NCI-H82 (cell line): ENCODE measurements around the gene FOXD2.

Source experiments
- DNase-seq: peaks from one replicate; lab custom pipeline; 2025; lab: John Stamatoyannopoulos, UW

Gene FOXD2

DNA sequence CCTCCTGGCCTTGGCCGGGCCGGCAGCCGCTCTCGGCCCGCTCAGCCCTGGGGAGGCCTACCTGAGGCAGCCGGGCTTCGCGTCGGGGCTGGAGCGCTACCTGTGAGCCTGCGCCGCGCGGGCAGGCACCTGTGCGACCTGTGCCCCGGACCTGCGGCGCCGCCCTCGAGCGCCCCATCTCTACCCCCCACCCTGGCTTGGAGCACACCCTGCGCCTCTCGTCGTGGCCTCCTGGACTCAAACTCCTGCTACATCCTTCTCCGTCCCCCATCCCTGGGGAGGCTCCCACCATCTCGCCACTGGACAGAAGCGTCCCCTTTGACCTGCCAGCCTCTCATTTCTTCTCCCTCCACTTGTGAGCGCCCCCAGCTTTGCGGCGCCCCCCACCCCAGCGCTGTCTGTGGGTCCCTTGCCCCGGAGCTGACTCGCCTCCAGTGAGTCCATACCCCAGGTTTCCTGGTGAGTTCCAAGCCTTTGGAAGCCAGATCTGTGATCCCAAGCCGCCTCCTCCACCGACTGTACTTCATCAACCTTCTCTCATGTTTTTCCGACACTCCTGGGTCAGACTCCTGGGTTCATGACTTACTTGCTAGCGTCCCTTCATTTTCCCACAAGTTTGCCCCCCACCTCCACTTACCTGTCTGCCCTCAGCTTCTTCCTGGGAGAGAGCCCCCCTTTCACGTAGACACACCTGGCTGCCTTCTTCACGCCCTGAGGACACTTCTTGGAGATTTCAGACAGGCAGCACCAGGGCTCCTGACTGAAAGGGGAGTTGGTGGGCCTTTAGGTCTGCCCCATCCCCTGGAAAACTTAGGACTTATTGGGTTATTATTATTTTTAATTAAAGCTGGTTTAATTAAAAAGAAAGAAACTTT is 20.4 kb upstream of the FOXD2 start:
- no peak for DNase-seq

- no peak for DNase-seq
These were observed 19.7 kb upstream of the FOXD2 start for GRCh38 chr1:47418122-47418521.

DNA sequence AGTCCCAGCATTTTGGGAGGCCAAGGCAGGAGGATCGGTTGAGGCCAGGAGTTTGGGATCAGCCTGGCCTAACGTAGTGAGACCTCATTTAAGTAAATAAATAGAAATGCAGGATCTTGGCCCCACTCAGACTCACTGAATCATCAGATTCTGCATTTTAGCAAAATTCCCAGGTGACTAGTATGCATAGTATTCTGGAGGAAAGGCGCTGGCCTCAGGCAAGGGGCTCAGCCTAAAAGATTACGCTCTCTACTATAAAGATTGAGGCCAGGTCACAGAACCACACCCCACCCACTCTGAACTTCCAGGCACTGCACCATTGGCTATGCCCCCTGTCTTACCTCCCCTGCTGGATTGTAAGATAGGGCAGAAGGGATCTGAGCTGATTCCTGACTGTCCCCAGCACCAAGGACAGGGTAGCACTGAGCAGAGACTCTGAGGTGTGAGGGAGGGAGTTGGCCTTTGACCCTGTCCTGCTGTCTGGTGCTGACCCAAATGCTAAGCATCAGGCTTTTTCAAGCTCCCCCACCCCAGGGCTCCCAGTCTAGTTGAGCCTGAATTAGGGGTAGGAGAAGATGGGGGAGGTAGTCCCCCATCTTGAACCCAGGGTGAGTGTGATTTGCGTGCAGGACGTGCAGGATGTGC is 19.0 kb upstream of the FOXD2 start:
- DNase-seq, result no peak

- no peak for DNase-seq
These were observed 17.3 kb upstream of the FOXD2 start for GRCh38 chr1:47420547-47420946.

DNA sequence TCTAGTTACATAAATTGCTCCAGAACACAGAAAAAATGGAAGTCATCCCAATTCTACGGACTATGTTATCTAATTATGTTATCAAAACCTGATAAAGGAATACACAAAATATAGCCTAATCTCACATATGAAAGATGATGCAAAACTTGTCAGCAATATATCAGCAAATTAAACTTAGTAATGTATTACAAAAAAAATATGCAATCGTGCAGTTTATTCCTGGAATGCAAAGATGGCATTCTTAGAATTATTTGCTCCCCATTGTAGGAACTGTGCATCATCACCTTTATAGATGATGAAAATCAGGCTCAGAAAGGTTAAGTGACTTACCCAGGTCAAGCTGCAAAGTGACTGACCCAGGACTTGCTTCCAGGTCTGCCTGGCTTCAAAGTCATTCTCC is 14.0 kb upstream of the FOXD2 start:
- no peak for DNase-seq

- DNase-seq, result peak; percentile 85
These were observed 13.4 kb upstream of the FOXD2 start for GRCh38 chr1:47424336-47424982.

DNA sequence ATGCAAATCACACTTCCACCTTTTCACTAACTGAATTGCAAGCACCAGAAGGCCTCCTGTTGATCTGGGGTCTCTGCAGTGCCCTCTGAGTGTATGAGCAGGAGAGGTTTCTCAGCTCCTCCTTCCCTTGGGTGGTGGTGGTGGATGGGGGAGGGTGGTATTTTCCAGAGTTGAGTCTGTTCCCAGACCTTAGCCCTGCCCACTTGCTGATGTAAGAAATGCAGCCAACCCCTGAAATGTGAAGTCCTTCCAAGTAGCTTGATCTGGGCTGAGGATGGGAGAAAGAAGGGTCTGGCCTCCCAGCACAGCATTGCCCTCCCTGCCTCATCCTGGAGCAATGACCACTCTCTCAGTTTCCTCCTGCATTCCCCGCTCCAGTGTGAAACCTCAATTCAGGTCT is 6.3 kb upstream of the FOXD2 start:
- no peak for DNase-seq

DNA sequence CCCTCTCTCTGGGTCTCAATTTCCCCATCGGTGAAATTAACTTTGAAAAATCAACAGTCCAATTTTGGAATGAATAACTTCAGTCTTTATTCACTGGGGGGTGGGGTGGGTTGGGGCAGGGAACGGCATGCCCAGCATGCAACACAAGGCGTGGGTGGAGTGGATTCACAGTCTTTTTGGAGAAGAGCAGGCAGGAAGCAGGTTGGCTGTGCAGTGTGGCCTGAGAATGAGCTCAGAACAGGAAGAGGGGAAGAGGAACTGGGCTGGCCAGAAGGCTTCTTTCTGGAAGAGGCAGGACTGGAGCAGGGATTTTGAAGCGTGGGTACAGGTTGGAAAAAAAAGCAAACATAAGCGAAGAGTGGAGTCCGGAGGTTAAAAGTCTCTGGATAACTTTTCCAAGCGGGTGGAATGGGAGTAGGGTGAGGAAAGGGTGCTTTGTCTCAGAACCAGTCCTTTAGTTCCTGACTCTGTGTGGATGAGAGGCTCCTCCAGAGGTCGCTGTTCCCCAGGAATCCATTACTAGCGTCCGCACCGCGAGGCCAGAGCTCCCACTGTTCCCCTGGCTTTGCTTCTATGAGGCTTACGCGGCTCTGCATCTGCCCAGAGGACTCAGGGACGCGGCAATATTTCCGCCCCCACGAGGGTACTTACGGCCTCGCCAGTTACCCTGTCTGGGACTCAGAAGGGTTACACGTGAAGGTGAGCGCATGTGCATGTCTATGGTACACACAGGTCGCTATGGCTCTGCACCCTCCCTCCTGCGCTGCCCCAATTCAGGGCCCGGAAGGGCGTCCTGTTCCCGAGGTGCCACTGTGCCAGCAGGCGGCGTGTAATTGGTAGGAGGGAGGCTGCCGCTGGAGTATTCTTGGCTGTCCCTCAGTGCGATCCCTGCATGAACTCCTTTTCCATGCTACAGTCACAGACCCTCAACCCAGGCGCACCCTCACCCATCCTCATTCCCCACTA is 5.5 kb upstream of the FOXD2 start:
- DNase-seq, result peak; percentile 92

GRCh38 chr1:47433037-47433421 is 4.8 kb upstream of the FOXD2 start:
- no peak for DNase-seq

DNA sequence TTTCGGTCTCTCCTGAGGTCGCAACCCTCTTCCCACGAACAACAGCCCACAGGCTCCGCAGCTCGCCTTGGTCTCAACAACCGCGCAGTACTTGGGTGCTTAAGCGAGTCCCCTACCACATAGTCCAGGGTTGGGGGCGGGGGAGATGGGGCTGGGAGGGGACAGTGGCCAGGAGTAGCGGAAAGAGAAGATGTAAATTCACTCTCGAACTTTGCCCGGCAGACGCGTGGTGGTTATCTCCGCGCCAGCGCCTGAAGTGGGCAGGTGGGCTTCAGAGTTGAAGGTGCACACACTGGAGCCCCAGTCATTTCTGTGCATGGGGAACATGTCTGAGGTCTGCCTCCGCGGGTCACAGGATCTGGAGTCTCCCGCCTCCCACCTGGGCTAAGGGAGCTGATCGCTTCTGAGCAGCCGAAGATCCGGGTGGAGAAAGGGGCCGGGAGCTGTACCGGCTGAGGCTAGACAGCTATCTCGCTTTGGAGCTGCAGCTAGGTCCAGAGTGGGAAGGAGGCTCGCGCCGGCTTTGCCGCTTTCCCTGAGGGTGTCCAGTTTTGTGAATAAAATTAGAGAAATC is 4.3 kb upstream of the FOXD2 start:
- no peak for DNase-seq

DNA sequence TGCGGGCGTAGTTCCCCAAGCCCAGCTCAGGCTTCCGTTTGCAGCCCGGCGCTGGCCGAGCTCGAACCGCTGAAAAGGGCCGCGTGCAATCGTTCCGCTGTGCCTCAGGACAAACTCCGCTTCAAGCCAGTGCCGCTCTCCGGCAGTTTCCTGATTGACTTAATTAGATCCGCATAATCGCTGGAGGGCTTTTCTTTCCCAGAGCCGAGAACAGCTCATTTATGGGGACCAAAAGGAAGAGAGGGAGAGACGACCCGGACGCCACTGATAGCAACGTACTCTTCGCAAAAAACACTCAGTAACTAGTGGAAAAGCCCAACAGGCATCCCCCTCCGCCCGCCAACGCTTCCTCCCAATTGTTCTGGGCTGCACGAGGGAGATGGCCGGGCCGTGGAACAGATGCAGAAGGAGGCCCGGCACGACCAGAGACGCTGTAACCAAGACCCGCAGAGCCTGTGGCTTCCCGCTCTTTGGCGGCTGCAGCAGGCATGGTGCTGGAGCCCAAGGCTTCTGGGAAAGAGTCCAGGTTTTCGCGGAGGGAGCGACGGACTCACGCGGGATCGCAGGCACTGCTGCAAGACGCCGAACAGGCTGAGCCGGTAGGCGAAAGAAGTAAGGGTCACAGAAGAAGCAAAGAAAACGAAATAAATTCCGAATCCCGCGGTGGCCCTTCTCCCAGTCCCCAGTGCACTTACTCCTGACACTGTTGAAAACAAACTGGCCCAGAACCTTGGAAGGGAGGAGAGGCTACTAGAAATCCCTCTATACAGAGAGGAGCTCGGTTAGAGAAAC is 3.6 kb upstream of the FOXD2 start:
- peak; percentile 82 for DNase-seq

GRCh38 chr1:47435506-47436303 is 2.1 kb upstream of the FOXD2 start:
- DNase-seq, result no peak

- peak; percentile 83 for DNase-seq
These were observed 1.4 kb upstream of the FOXD2 start for GRCh38 chr1:47436304-47436978.

- peak; percentile 55 for DNase-seq
These were observed 831 bp upstream of the FOXD2 start for GRCh38 chr1:47436979-47437446.

DNA sequence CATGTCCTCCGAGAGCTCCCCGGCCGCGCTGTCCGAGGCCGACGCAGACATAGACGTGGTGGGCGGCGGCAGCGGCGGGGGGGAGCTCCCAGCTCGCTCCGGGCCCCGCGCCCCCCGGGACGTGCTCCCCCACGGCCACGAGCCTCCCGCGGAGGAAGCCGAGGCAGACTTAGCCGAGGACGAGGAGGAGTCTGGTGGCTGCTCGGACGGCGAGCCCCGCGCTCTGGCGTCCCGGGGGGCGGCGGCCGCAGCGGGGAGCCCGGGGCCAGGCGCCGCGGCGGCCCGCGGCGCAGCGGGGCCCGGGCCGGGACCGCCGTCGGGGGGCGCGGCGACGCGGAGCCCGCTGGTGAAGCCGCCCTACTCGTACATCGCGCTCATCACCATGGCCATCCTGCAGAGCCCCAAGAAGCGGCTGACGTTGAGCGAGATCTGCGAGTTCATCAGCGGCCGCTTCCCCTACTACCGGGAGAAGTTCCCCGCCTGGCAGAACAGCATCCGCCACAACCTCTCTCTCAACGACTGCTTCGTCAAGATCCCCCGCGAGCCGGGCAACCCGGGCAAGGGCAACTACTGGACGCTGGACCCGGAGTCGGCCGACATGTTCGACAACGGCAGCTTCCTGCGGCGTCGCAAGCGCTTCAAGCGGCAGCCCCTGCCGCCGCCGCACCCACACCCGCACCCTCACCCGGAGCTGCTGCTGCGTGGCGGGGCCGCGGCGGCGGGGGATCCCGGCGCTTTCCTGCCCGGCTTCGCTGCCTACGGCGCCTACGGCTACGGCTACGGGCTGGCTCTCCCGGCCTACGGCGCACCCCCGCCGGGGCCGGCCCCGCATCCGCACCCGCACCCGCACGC is 547 bp downstream of the FOXD2 start:
- DNase-seq, result peak; percentile 34

DNA sequence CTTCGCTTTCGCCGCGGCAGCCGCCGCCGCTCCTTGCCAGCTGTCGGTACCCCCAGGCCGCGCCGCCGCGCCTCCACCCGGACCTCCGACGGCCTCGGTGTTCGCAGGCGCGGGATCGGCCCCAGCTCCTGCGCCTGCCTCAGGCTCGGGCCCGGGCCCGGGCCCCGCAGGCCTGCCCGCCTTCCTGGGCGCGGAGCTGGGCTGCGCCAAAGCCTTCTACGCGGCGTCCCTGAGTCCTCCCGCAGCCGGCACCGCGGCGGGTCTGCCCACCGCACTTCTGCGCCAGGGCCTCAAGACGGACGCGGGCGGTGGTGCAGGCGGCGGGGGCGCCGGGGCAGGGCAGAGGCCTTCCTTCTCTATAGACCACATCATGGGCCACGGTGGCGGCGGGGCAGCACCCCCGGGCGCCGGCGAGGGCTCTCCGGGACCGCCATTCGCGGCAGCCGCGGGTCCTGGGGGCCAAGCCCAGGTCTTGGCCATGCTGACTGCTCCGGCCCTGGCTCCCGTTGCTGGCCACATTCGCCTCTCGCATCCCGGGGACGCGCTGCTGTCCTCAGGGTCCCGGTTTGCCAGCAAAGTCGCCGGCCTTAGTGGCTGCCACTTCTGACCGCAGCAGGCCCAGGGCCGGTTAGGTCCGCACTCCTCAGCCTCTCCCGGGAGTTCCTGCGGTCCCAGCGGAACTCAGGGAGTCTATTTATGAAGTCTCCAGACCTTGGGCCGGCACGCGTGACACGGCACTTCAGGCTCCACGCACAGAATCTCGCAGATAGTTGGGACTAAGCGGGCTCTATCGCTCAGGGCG is 1.4 kb downstream of the FOXD2 start:
- DNase-seq, result no peak
